GM18867 (cell line): ENCODE measurements around the gene PCCB.
"Not testable (repeated sequence)": the region's sequence is repeated elsewhere in the genome, so short reads cannot be mapped to it uniquely, and the experiment has no call there.

ENCODE experiments used
- ATAC-seq: cut with Tn5 transposase; IDR thresholded peaks from one replicate; pipeline ENCODE4 v1.9.1; 2021; ENCODE audit warnings: mild to moderate bottlenecking, moderate library complexity; ENCODE audit not compliant: unreplicated experiment

Gene PCCB

DNA sequence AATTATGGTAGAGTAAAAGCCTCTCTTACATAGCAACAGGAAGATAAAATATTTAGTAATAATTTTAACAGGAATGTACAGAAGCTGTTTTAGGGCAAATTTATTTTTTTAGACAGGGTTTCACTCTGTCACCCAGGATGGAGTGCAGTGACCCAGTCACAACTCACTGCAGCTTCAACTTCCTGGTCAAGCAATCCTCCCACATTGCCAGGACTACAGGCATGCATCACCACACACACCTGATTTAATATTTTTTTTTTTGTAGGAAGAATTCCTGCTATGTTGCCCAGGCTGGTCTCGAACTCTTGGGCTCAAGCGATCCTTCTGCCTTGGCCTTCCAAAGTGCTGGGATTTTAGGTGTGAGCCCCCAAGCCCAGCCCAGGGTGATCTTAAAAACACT lies 61.1 kb downstream of the PCCB start:
- no peak for ATAC-seq

DNA sequence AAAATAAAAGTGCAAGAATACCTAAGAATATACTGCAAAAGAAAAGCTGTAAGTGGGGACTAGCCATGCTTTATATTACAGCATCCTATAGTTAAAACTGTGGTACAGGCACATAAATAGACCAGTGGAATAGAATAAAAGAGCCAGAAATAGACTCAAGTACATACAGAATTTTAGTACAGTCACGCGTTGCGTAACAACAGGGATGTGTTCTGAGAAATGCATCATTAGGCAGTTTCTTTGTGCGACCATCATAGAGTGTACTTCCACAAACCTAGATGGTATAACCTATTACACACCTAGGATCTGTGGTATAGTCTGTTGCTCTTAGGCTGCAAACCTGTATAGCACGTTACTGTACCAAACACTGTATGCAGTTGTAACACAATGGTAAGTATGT lies 61.8 kb downstream of the PCCB start:
- ATAC-seq, result no peak

DNA sequence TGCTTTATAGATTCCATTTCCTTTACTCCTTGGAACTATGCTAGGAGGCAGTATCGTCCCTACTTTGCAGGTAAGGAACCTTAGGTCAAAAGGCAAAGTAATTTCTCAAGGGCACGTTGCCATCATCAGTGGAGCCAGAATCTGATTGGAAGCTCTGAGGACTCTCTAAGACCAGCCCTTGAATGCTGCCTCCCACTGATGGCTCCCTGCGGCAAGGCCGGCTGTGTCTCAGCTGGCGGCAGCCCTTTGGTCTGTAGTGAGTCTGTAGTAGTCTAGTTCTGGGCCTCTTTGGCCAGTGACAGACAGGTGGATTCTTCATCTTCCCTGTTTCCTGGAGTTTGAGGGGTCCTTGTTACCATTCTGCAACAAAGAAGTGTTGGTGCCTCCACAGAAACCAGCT lies 76.2 kb downstream of the PCCB start:
- ATAC-seq, result no peak

- no peak for ATAC-seq
Observed at GRCh38 chr3:136327671-136328070, 77.5 kb downstream of the PCCB start.

DNA sequence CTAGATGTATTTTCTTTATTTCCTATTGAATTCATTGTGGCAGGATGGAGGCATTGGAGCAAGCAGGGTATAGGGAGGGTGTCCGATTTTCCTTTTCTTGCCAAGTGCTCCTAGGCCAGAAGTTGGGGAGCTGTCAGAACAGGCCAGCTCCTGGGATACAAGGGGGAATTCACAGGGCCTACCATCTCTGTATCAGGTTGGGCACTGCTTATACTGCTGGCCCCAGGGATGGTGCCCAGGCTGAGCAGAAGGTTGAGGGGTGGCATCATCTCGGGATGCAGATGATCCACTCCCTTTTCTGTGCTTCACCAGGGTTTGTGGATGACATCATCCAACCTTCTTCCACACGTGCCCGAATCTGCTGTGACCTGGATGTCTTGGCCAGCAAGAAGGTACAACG lies 79.5 kb downstream of the PCCB start:
- no peak for ATAC-seq

DNA sequence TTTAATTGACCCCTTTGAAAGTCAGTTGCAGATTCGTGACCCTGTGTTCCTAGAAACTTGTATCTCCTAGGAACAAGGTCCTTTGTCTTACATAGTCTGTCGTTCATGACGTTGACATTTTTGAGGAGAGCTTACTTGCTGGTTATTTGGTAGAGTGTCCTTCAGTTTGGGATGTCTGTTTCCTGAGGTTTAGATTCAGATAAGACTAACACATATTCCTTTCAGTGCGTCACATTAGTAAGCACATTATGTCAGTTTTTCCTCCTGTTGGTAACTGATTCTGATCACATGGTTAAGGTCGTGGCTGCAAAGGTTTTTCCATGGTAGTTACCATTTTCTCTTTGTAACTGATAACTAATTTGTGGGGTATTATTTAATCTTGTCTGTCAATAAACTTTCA lies 80.8 kb downstream of the PCCB start:
- no peak for ATAC-seq

DNA sequence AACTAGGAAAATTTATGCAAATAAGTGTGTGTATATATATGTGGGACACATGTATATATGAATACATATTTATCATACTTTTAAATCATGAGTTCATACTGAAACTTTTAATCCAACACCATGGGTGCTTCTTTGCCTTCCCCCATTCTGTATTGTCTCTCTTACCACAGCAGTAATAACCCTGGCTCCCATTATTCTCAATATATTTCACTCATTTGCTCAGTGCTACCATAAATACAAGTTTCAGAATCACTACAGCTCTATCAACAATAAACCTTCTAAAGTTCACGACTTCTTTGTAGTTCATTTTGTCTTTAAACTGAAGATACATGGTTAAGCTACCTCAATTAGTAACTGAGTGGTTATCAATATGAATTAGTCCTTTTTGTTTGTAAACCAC lies 82.2 kb downstream of the PCCB start:
- ATAC-seq, result no peak

DNA sequence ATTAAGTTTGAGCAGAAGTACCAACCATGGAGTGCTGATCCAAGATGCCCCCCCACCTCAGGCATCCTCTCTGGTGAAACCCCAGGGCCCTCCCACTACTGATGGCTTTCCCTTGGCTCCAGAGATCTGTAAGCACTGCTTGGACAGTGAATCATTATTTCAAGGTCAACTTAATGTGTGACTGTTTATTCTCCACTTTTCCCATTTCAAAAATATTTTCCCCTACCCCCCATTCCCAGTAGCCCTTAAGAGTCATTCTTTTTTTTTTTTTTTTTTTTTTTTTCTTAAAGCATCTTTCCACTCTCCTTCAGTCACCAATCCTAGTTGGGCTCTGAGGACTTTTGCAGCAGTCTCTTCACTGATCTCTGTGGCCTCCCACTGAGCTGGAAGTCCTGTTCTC lies 82.6 kb downstream of the PCCB start:
- no peak for ATAC-seq

DNA sequence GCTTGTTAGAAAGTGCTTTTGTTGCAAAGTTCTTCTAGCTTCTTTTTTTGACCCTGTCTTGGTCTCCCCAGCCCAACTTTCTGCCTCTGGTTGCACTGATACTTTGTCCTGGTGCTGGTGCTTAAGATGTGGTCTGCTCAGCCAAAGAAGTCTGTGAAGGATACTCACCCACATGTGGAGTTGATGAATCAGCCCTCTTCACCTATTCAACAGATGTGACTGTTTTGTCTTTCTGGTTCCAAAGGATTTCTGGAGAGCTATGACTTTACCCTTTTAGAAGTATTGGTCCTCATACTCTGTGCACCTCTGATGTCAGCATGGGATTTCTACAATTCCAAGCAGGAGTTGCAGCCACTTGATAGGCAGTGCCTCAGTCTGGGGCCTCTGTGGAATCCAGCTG lies 84.1 kb downstream of the PCCB start:
- ATAC-seq, result no peak

GRCh38 chr3:136334726-136335125 lies 84.6 kb downstream of the PCCB start:
- not testable (repeated sequence) for ATAC-seq

GRCh38 chr3:136336329-136337100 lies 86.4 kb downstream of the PCCB start:
- no peak for ATAC-seq

DNA sequence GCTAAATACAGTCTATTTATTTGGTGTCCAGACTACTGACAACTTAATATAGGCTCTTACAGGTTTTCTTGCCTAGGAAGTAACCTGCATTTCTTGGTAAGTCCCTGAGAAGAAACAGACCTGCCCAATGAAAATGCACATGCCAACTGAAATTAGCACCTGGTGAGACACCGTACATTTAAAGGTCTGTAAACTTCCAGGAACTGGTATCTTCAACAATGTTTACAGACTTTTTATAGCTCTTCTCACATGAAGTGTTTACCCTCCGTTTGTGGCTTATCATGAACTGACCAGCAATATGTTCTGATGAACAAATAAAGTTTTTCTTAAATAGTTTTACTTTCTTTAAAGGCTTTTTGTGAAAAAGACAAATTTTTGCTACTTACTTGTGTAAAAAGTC lies 93.3 kb downstream of the PCCB start:
- no peak for ATAC-seq

DNA sequence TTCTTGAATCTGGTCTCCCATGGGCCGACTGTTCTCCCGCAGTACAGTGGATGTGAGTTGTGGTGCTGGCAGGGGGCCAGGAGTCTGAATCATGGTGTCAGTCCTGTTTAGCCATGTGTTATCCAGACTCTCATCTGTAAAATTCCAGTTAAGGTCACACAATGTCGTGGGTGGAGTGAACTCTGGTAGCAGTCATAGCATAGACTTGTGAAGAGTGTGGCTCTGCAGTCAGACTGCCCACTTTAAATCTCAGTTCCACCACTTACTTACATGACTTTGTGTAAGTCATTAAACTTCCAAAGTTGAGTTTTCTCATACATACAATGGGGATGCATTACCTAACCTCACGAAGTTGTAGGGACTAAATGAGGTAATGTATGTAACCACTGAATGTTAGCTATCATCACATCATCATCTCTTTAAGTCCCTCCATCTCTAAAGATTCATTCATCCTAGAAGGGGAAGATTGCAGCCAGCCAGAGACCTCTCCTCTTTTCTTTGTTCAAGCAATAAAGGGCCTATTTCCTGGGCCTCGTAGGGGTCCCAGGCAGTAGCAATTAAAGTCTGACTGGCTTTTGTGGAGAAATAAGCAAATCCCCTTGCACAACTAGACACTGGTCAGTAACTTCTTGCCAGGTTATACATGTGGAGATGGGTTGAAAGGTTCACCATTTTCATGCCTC lies 93.9 kb downstream of the PCCB start:
- no peak for ATAC-seq

- no peak for ATAC-seq
Observed at GRCh38 chr3:136346486-136346885, 96.3 kb downstream of the PCCB start.

GRCh38 chr3:136350132-136350531 lies 100.0 kb downstream of the PCCB start:
- ATAC-seq, result no peak

DNA sequence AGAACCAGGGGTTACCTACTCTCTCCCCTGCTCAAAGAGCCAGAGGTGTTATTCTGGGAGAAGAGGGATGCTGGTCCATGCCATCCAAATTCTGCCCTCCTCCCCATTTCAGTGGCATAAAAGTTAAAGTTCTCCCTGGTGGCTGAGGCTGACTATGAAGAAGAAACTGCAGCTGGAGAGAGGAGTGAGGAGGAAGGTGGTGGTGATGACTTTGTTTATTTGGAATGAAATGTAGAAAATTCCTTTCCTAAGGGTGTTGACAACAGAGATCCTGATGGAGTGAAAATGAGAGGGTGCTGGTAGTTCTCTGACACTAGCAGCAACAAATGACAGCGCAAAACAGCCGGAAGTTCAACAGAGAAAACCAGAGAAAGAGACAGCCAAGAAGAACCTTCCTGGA lies 100.4 kb downstream of the PCCB start:
- ATAC-seq, result no peak

- ATAC-seq, result no peak
Observed at GRCh38 chr3:136351351-136351750, 101.2 kb downstream of the PCCB start.

- ATAC-seq, result no peak
Observed at GRCh38 chr3:136351905-136352304, 101.8 kb downstream of the PCCB start.

DNA sequence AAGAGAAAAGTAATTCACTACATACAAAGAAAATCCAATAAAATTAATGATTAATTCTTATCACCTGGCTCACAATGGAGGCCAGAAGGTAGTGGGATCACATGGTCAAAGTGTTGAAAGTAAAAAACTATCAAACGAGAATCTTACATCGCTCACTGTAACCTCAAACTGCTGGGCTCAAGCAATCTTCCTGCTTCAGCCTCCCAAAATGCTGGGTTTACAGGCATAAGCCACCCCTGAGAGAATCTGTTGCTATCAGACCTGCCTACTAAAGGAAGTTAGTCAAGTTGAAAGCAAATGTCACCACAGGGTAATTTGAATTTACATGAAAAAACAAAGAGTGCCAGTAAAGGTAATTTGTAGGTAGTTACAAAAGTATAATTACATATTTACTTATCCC lies 103.3 kb downstream of the PCCB start:
- no peak for ATAC-seq

- no peak for ATAC-seq
Observed at GRCh38 chr3:136366289-136366688, 116.1 kb downstream of the PCCB start.

- ATAC-seq, result not testable (repeated sequence)
Observed at GRCh38 chr3:136375800-136376199, 125.7 kb downstream of the PCCB start.

DNA sequence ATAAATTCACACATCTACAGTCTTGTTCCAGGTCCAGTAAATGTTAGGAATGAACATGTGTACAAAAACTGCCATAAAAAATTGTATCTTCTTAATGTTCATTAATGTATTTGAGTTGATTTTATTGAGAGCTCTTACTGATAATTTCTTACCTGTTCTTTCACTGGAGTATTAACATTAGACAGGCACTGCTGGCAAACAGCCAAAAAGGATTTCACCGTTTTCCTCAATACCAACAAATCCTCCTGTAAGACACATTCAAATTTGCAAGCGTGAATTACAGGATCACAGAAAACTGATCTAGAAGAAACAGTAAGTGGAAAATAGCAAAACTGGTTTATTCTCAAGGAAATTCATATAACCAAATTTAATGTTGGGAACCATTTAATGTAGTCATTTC lies 127.4 kb downstream of the PCCB start:
- ATAC-seq, result no peak

DNA sequence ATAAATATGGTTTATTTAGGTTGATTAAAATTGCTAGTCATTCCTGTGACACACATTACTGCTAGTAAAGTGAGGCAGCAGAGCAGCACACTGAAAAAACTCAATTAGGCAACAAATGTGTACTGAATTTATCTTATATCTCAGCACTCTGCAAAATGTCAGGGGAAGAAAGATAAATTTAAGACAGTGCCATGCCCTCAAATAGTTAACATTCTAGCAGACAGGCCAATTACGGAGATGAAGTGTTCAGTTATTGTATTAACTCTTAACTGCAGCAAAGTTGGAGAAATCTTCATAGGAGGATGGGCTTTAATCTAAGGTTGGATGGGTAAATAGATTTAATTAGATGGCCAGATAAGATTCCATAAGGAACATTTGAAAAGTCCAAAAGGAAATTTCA lies 127.9 kb downstream of the PCCB start:
- ATAC-seq, result no peak
